Vagina (tissue), 2 donors: ENCODE measurements around the gene TTC23.

Experiments used
- CTCF ChIP-seq, 3 experiments: fragments of 450-650 bp in 2 of 3; fragments of 200-600 bp in 1 of 3; sonication (generic) in 1 of 3; IDR thresholded peaks; one replicate each; pipeline ENCODE4 v1.5.1; 2017 to 2019; ENCODE audit warnings: antibody characterized with exemption in 3 of 3, mild to moderate bottlenecking in 2 of 3, moderate library complexity in 2 of 3
- POLR2A ChIP-seq, 2 donors: fragments of 450-650 bp; IDR thresholded peaks; one replicate each; pipeline ENCODE4 v1.6.1; 2017; ENCODE audit warnings: antibody characterized with exemption in 2 of 2, mild to moderate bottlenecking in 2 of 2, moderate library complexity in 2 of 2
- POLR2AphosphoS5 ChIP-seq, 2 donors: sonication (generic); formaldehyde crosslinking; IDR thresholded peaks; one replicate each; pipeline ENCODE4 v1.9.0; 2017; ENCODE audit warnings: antibody characterized with exemption in 2 of 2, mild to moderate bottlenecking in 2 of 2, low read depth in 1 of 2; ENCODE audit not compliant: insufficient read depth in 1 of 2

- TF ChIP-seq CTCF (IDR thresholded peaks at IDR 0.05) (peak; percentile 31 to 82 (median 67)), POLR2AphosphoS5 (IDR thresholded peaks at IDR 0.05; ENCODE audit: insufficient read depth in 1 of 2, low read depth in 1 of 2) (peak in 1 of 2 donors; percentile 79), POLR2A (IDR thresholded peaks at IDR 0.05) (peak in 1 of 2 donors; percentile 53)
Measured at GRCh38 chr15:99104788-99105513, 144.4 kb downstream of the TTC23 start, which contains the start of gene SYNM.
